ENCODE data around the gene TAPT1. TPM values are rescaled to one million over a fixed set of nuclear protein-coding genes. Genes with fewer than 3 reads are reported as not detected.

Gene TAPT1
- total and polyA plus RNA-seq, 2 donors (not counting 1 experiment from before 2014, with no cell fraction given) = 58.4 to 76.0 TPM

DNA sequence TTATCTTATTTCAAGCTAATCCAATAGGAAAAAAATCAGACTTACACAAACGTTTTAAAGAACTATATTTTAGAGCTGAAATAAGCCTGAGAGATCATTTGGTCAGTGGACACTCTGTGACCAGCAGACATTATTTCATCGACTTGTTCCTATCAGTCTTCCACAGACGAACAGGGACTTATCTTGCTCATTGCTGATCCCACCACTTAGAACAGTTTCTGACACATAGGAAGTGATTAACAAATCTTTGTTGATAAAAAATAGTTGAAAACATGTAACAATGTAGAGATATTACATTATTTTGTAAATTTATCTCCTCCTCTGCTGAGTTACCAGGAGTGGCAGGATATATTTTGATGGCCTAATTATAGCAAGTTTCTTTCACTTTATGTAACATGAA lies 65.8 kb downstream of the TAPT1 start:
- CTCF ChIA-PET = no interaction called here

DNA sequence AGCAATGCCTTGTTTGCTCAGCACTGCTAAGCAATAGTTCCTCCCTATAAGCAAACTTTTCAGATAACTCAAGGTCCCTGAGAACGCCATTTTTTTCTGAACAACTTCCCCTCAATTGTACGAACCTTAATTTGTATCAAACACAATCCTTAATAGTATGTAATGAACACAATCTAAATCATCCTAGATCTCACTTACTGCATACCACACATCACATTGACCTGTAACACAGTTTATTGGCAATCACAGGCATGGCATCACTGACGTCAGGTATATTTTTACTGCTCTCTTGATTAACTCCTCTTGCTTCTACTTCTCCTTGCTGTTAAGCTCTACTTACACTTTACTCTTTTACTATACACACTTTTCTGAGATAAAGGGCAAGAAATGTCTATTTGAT lies 67.0 kb downstream of the TAPT1 start:
- ChIA-PET POLR2A (no interaction called here), CTCF (no interaction called here)
- Histone ChIP-seq H3K27me3 (replicated peaks in 1 of 4; ENCODE audit: control extremely low read depth in 1 of 4, control insufficient read depth in 3 of 4, insufficient read depth in 4 of 4, low read length in 3 of 4) (no peaks in the 10 kb centered on the region), H4K20me1 (ENCODE audit: control insufficient read depth, insufficient read depth, low read length, poor library complexity, severe bottlenecking) (peaks cover 8% of the 10 kb centered on the region), H3K9ac (ENCODE audit: low read length) (no peak overlapping the region), H3K4me3 (ENCODE audit: control extremely low read depth in 1 of 5, extremely low read depth in 1 of 5, insufficient read depth in 1 of 5, low read depth in 2 of 5, low read length in 4 of 5) (no peak overlapping the region), H3K79me2 (ENCODE audit: control insufficient read depth, insufficient read depth, low read length) (no peaks in the 10 kb centered on the region), H3K9me3 (ENCODE audit: control extremely low read depth in 1 of 3, control insufficient read depth in 2 of 3, insufficient read depth in 1 of 3, low read length in 2 of 3) (no peaks in the 10 kb centered on the region), H3K36me3 (replicated peaks in 1 of 2; ENCODE audit: control extremely low read depth in 1 of 2, control insufficient read depth in 1 of 2, extremely low read depth in 1 of 2, insufficient read depth in 2 of 2, low read length in 1 of 2) (peaks cover 1 to 16% of the 10 kb centered on the region in 2 experiments), H3K4me1 (ENCODE audit: control insufficient read depth in 2 of 2, insufficient read depth in 2 of 2, low read length in 2 of 2) (no peaks in the 10 kb centered on the region), H2AFZ (ENCODE audit: insufficient read depth, low read depth, low read length, poor library complexity, severe bottlenecking) (no peak overlapping the region), H3K27ac (ENCODE audit: low read length in 2 of 2) (no peak overlapping the region), H3K4me2 (replicated peaks; ENCODE audit: low read depth, low read length, poor library complexity, severe bottlenecking) (no peak overlapping the region)
- no CpG with 5 or more reads among the region's 3 CpGs for WGBS (ENCODE audit: insufficient coverage)
- Mint-ChIP-seq H3K9me3 (ENCODE audit: insufficient read depth) (no peaks in the 10 kb centered on the region), H3K27ac (no peak overlapping the region), H3K4me1 (no peaks in the 10 kb centered on the region), H3K27me3 (no peaks in the 10 kb centered on the region), H3K4me3 (no peak overlapping the region)
- ATAC-seq (ENCODE audit: low read depth) (no peak), DNase-seq (no peak)
- TF ChIP-seq, protein P1, sequence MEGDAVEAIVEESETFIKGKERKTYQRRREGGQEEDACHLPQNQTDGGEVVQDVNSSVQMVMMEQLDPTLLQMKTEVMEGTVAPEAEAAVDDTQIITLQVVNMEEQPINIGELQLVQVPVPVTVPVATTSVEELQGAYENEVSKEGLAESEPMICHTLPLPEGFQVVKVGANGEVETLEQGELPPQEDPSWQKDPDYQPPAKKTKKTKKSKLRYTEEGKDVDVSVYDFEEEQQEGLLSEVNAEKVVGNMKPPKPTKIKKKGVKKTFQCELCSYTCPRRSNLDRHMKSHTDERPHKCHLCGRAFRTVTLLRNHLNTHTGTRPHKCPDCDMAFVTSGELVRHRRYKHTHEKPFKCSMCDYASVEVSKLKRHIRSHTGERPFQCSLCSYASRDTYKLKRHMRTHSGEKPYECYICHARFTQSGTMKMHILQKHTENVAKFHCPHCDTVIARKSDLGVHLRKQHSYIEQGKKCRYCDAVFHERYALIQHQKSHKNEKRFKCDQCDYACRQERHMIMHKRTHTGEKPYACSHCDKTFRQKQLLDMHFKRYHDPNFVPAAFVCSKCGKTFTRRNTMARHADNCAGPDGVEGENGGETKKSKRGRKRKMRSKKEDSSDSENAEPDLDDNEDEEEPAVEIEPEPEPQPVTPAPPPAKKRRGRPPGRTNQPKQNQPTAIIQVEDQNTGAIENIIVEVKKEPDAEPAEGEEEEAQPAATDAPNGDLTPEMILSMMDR (IDR thresholded peaks at IDR 0.05) = no peak
- no peak for TF ChIP-seq EZH2 (IDR thresholded peaks at IDR 0.05; ENCODE audit: borderline replicate concordance, insufficient read depth, low read depth, low read length, poor library complexity, severe bottlenecking)
- intact Hi-C loops (cut with micrococcal nuclease) = no loop called here

More for the DNA sequence above, 65.8 kb downstream of the TAPT1 start:
- Mint-ChIP-seq H3K4me1 (no peaks in the 10 kb centered on the region), H3K4me3 (no peak overlapping the region), H3K27me3 (no peaks in the 10 kb centered on the region), H3K27ac (no peak overlapping the region), H3K9me3 (ENCODE audit: insufficient read depth) (no peaks in the 10 kb centered on the region)
- TF ChIP-seq EZH2 (IDR thresholded peaks at IDR 0.05; ENCODE audit: borderline replicate concordance, insufficient read depth, low read depth, low read length, poor library complexity, severe bottlenecking) = no peak
- TF ChIP-seq, protein P1 (IDR thresholded peaks at IDR 0.05) = no peak
- no peak overlapping the region for H3K4me2 ChIP-seq (replicated peaks; ENCODE audit: low read depth, low read length, poor library complexity, severe bottlenecking)
- no peaks in the 10 kb centered on the region for H3K27me3 ChIP-seq (replicated peaks in 1 of 4; ENCODE audit: control extremely low read depth in 1 of 4, control insufficient read depth in 3 of 4, insufficient read depth in 4 of 4, low read length in 3 of 4)
- H3K4me3 ChIP-seq (ENCODE audit: control extremely low read depth in 1 of 5, extremely low read depth in 1 of 5, insufficient read depth in 1 of 5, low read depth in 2 of 5, low read length in 4 of 5) = no peak overlapping the region
- no peaks in the 10 kb centered on the region for H3K9me3 ChIP-seq (ENCODE audit: control extremely low read depth in 1 of 3, control insufficient read depth in 2 of 3, insufficient read depth in 1 of 3, low read length in 2 of 3)
- no peak overlapping the region for H3K27ac ChIP-seq (ENCODE audit: low read length in 2 of 2)
- no peak overlapping the region for H3K9ac ChIP-seq (ENCODE audit: low read length)
- WGBS (ENCODE audit: insufficient coverage) = no CpG with 5 or more reads among the region's 3 CpGs
- POLR2A ChIA-PET = no interaction called here
- H3K36me3 ChIP-seq (replicated peaks in 1 of 2; ENCODE audit: control extremely low read depth in 1 of 2, control insufficient read depth in 1 of 2, extremely low read depth in 1 of 2, insufficient read depth in 2 of 2, low read length in 1 of 2) = peaks cover 2 to 26% of the 10 kb centered on the region in 2 experiments
- peaks cover 8% of the 10 kb centered on the region for H4K20me1 ChIP-seq (ENCODE audit: control insufficient read depth, insufficient read depth, low read length, poor library complexity, severe bottlenecking)
- DNase-seq (no peak), ATAC-seq (ENCODE audit: low read depth) (no peak)
- no peaks in the 10 kb centered on the region for H3K79me2 ChIP-seq (ENCODE audit: control insufficient read depth, insufficient read depth, low read length)
- intact Hi-C loops (cut with micrococcal nuclease) = no loop called here
- no peak overlapping the region for H2AFZ ChIP-seq (ENCODE audit: insufficient read depth, low read depth, low read length, poor library complexity, severe bottlenecking)
- no peaks in the 10 kb centered on the region for H3K4me1 ChIP-seq (ENCODE audit: control insufficient read depth in 2 of 2, insufficient read depth in 2 of 2, low read length in 2 of 2)

All from B cell (primary cell).